Measurements from ENCODE around the gene GPR83. TPM values are rescaled to one million over a fixed set of nuclear protein-coding genes. Genes with fewer than 3 reads are reported as not detected.

Gene GPR83
- total and polyA plus RNA-seq, 4 experiments from 2014 or later = 0.09 to 0.14 TPM; not detected in 2

DNA sequence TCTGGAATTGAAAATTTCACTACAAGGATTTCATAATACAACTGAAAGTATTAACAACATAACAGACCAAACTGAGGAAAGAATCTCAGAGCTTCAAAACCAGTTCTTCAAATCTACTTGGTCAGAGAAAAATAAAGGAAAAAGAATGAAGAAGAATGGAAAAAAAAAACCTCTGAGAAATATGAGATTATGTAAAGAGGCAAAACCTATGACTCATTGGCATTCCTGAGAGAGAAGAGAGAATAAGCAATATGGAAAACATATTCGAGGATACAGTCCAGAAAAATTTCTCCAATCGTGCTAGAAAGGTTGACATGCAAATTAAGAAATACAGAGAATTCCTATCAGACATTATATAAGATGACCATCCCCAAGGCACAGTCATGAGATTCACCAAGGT, 23.4 kb upstream of the GPR83 start:
- no peak overlapping the region for H3K4me3 ChIP-seq (ENCODE audit: low read length in 2 of 2)
- Mint-ChIP-seq H3K4me1 (peaks cover 1 to 7% (median 4%) of the 10 kb centered on the region in 4 donors), H3K4me3 (no peak overlapping the region), H3K9me3 (peaks cover 0 to 2% (median 0%) of the 10 kb centered on the region in 8 donors), H3K27ac (no peak overlapping the region), H3K27me3 (no peaks in the 10 kb centered on the region), H3K36me3 (peaks cover 72 to 76% of the 10 kb centered on the region in 2 donors)
- ChIA-PET POLR2A (ENCODE audit: partially characterized antibody) (no interaction called here), CTCF (ENCODE audit: partially characterized antibody) (no interaction called here)
- peaks cover 8% of the 10 kb centered on the region for H3K36me3 ChIP-seq (ENCODE audit: insufficient read depth, low read length)
- H3K27me3 ChIP-seq (ENCODE audit: insufficient read depth, low read length) = no peaks in the 10 kb centered on the region
- no peak for DNase-seq
- intact Hi-C loops (cut with micrococcal nuclease) = no loop called here
- no peaks in the 10 kb centered on the region for H3K9me3 ChIP-seq (ENCODE audit: control insufficient read depth in 1 of 2, low read length in 2 of 2)
- H3K4me1 ChIP-seq (ENCODE audit: insufficient read depth, low read length) = no peaks in the 10 kb centered on the region
- no peak overlapping the region for H3K27ac ChIP-seq (ENCODE audit: low read depth, low read length)

- no peak overlapping the region for H3K27ac Mint-ChIP-seq
- H3K9me3 ChIP-seq (ENCODE audit: control insufficient read depth in 1 of 2, low read length in 2 of 2) = no peaks in the 10 kb centered on the region
- no peak overlapping the region for H3K4me3 ChIP-seq (ENCODE audit: low read length in 2 of 2)
- DNase-seq = no peak
- ChIA-PET POLR2A (ENCODE audit: partially characterized antibody) (no interaction called here), CTCF (ENCODE audit: partially characterized antibody) (no interaction called here)
- no peaks in the 10 kb centered on the region for H3K4me1 ChIP-seq (ENCODE audit: insufficient read depth, low read length)
- no peaks in the 10 kb centered on the region for H3K27me3 Mint-ChIP-seq
- peaks cover 71 to 73% of the 10 kb centered on the region in 2 donors for H3K36me3 Mint-ChIP-seq
- peaks cover 0 to 2% (median 0%) of the 10 kb centered on the region in 8 donors for H3K9me3 Mint-ChIP-seq
- intact Hi-C loops (cut with micrococcal nuclease) = no loop called here
- H3K4me3 Mint-ChIP-seq = no peak overlapping the region
- peaks cover 1 to 7% (median 4%) of the 10 kb centered on the region in 4 donors for H3K4me1 Mint-ChIP-seq
- H3K36me3 ChIP-seq (ENCODE audit: insufficient read depth, low read length) = peaks cover 8% of the 10 kb centered on the region
- H3K27ac ChIP-seq (ENCODE audit: low read depth, low read length) = no peak overlapping the region
- H3K27me3 ChIP-seq (ENCODE audit: insufficient read depth, low read length) = no peaks in the 10 kb centered on the region
Observed at GRCh38 chr11:94424011-94424410, 22.8 kb upstream of the GPR83 start.

DNA sequence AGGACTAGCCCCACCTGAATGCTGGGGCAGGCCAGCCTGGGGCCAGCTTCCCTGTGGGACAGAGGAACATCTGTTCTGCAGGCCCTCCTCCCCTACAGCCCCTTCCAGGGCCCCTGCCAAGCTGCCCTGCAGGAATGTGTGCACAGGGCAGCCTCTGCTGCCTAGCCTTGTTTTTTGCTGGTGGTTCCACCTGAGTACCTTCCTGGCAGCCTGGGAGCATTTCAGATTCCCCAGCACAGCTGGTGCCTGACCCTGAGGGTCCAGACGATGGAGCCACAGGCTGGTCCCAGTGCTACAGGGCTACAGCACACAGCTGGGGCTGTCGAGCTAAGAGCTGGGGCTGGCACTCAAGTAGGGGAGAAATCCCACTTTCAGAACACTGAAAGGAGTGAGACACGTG, 22.3 kb upstream of the GPR83 start:
- Histone ChIP-seq H3K27me3 (ENCODE audit: insufficient read depth, low read length) (no peaks in the 10 kb centered on the region), H3K4me3 (ENCODE audit: low read length in 2 of 2) (no peak overlapping the region), H3K9me3 (ENCODE audit: control insufficient read depth in 1 of 2, low read length in 2 of 2) (no peaks in the 10 kb centered on the region), H3K27ac (ENCODE audit: low read depth, low read length) (no peak overlapping the region), H3K4me1 (ENCODE audit: insufficient read depth, low read length) (no peaks in the 10 kb centered on the region), H3K36me3 (ENCODE audit: insufficient read depth, low read length) (peaks cover 8% of the 10 kb centered on the region)
- no peak overlapping the region for H3K4me3 Mint-ChIP-seq
- intact Hi-C loops (cut with micrococcal nuclease) = no loop called here
- peaks cover 69 to 73% of the 10 kb centered on the region in 2 donors for H3K36me3 Mint-ChIP-seq
- H3K4me1 Mint-ChIP-seq = peaks cover 1 to 7% (median 4%) of the 10 kb centered on the region in 4 donors
- H3K27me3 Mint-ChIP-seq = no peaks in the 10 kb centered on the region
- ChIA-PET POLR2A (ENCODE audit: partially characterized antibody) (no interaction called here), CTCF (ENCODE audit: partially characterized antibody) (no interaction called here)
- H3K9me3 Mint-ChIP-seq = peaks cover 0 to 1% (median 0%) of the 10 kb centered on the region in 8 donors
- H3K27ac Mint-ChIP-seq = no peak overlapping the region
- DNase-seq = no peak

- H3K4me3 Mint-ChIP-seq = no peak overlapping the region
- H3K9me3 ChIP-seq (ENCODE audit: control insufficient read depth in 1 of 2, low read length in 2 of 2) = no peaks in the 10 kb centered on the region
- intact Hi-C loops (cut with micrococcal nuclease) = no loop called here
- no peaks in the 10 kb centered on the region for H3K4me1 ChIP-seq (ENCODE audit: insufficient read depth, low read length)
- H3K9me3 Mint-ChIP-seq = peaks cover 0 to 2% (median 0%) of the 10 kb centered on the region in 8 donors
- no peak overlapping the region for H3K4me3 ChIP-seq (ENCODE audit: low read length in 2 of 2)
- no peaks in the 10 kb centered on the region for H3K4me1 Mint-ChIP-seq
- ChIA-PET POLR2A (ENCODE audit: partially characterized antibody) (no interaction called here), CTCF (ENCODE audit: partially characterized antibody) (no interaction called here)
- peaks cover 8% of the 10 kb centered on the region for H3K36me3 ChIP-seq (ENCODE audit: insufficient read depth, low read length)
- H3K27me3 ChIP-seq (ENCODE audit: insufficient read depth, low read length) = no peaks in the 10 kb centered on the region
- no peak overlapping the region for H3K27ac ChIP-seq (ENCODE audit: low read depth, low read length)
- peaks cover 49 to 54% of the 10 kb centered on the region in 2 donors for H3K36me3 Mint-ChIP-seq
- DNase-seq = no peak
- H3K27me3 Mint-ChIP-seq = no peaks in the 10 kb centered on the region
- H3K27ac Mint-ChIP-seq = peak overlapping the region in 2 of 7 donors; percentile 39 to 44
Observed at GRCh38 chr11:94418123-94418765, 17.0 kb upstream of the GPR83 start.

DNA sequence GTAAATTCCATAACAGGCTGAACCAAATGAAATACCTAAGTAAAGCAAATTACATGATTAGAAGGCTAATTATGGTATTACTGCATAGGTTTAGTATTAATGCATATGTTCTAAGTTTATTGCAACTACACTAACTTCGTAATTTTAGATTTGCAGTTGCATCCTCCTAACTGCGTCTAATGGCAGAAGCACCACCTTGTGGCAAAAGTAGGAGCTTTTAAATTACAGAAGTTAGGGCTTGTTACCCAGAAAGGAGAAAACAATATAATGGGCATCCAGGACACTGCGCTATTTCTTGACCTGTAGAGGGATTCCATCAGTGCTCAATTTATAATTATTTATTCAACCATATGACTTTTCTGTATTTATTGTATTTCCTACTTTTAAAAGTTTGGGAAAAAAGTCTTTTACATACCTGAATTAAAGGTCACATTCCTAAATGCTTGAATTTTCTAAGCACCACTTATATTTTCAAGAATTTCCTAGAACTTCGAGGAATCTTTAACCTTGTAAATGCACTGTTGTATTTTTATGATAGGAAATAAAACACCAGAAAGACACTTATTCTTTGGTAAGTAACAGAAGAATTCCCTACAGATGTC, 16.3 kb upstream of the GPR83 start:
- H3K36me3 ChIP-seq (ENCODE audit: insufficient read depth, low read length) = peaks cover 8% of the 10 kb centered on the region
- peaks cover 45 to 55% of the 10 kb centered on the region in 2 donors for H3K36me3 Mint-ChIP-seq
- ChIA-PET POLR2A (ENCODE audit: partially characterized antibody) (interaction anchor here (0.6 kb wide), 1 partner anchor 75 kb away, joined by 3 read pairs; no protein-coding TSS in a partner anchor), CTCF (ENCODE audit: partially characterized antibody) (interaction anchor here (2.2 kb wide), 1 partner anchor 91 kb away, joined by 8 read pairs; no protein-coding TSS in a partner anchor)
- H3K9me3 Mint-ChIP-seq = peaks cover 0 to 2% (median under 1%) of the 10 kb centered on the region in 8 donors
- no peak for DNase-seq
- H3K4me1 Mint-ChIP-seq = no peaks in the 10 kb centered on the region
- peak overlapping the region in 1 of 7 donors; percentile 39 for H3K27ac Mint-ChIP-seq
- no peaks in the 10 kb centered on the region for H3K9me3 ChIP-seq (ENCODE audit: control insufficient read depth in 1 of 2, low read length in 2 of 2)
- no peaks in the 10 kb centered on the region for H3K4me1 ChIP-seq (ENCODE audit: insufficient read depth, low read length)
- H3K4me3 ChIP-seq (ENCODE audit: low read length in 2 of 2) = no peak overlapping the region
- intact Hi-C loops (cut with micrococcal nuclease) = no loop called here
- H3K4me3 Mint-ChIP-seq = no peak overlapping the region
- H3K27me3 Mint-ChIP-seq = no peaks in the 10 kb centered on the region
- H3K27ac ChIP-seq (ENCODE audit: low read depth, low read length) = no peak overlapping the region
- no peaks in the 10 kb centered on the region for H3K27me3 ChIP-seq (ENCODE audit: insufficient read depth, low read length)

GRCh38 chr11:94405062-94405833, 4.0 kb upstream of the GPR83 start:
- ChIA-PET POLR2A (ENCODE audit: partially characterized antibody) (no interaction called here), CTCF (ENCODE audit: partially characterized antibody) (no interaction called here)
- Histone ChIP-seq H3K36me3 (ENCODE audit: insufficient read depth, low read length) (no peaks in the 10 kb centered on the region), H3K9me3 (ENCODE audit: control insufficient read depth in 1 of 2, low read length in 2 of 2) (no peaks in the 10 kb centered on the region), H3K4me1 (ENCODE audit: insufficient read depth, low read length) (no peaks in the 10 kb centered on the region), H3K4me3 (ENCODE audit: low read length in 2 of 2) (no peak overlapping the region), H3K27ac (ENCODE audit: low read depth, low read length) (no peak overlapping the region), H3K27me3 (ENCODE audit: insufficient read depth, low read length) (no peaks in the 10 kb centered on the region)
- H3K4me3 Mint-ChIP-seq = no peak overlapping the region
- no peak overlapping the region for H3K27ac Mint-ChIP-seq
- H3K9me3 Mint-ChIP-seq = peaks cover 10 to 78% (median 53%) of the 10 kb centered on the region in 8 donors
- peaks cover 18 to 38% of the 10 kb centered on the region in 2 donors for H3K36me3 Mint-ChIP-seq
- intact Hi-C loops (cut with micrococcal nuclease) = no loop called here
- H3K27me3 Mint-ChIP-seq = peaks cover 13 to 17% of the 10 kb centered on the region in 2 donors
- H3K4me1 Mint-ChIP-seq = peaks cover 5 to 8% (median 7%) of the 10 kb centered on the region in 4 donors
- no peak for DNase-seq

GRCh38 chr11:94402355-94402754, 1.1 kb upstream of the GPR83 start:
- peaks cover 36 to 37% of the 10 kb centered on the region in 2 donors for H3K27me3 Mint-ChIP-seq
- intact Hi-C loops (cut with micrococcal nuclease) = no loop called here
- DNase-seq = no peak
- H3K4me3 Mint-ChIP-seq = peak overlapping the region in 1 of 8 donors; percentile 16
- POLR2A ChIA-PET (ENCODE audit: partially characterized antibody) = no interaction called here
- CTCF ChIA-PET (ENCODE audit: partially characterized antibody) = no interaction called here
- Histone ChIP-seq H3K4me1 (ENCODE audit: insufficient read depth, low read length) (no peaks in the 10 kb centered on the region), H3K4me3 (ENCODE audit: low read length in 2 of 2) (no peak overlapping the region), H3K9me3 (ENCODE audit: control insufficient read depth in 1 of 2, low read length in 2 of 2) (no peaks in the 10 kb centered on the region), H3K27ac (ENCODE audit: low read depth, low read length) (no peak overlapping the region), H3K27me3 (ENCODE audit: insufficient read depth, low read length) (peaks cover 10% of the 10 kb centered on the region), H3K36me3 (ENCODE audit: insufficient read depth, low read length) (no peaks in the 10 kb centered on the region)
- peaks cover 2 to 12% of the 10 kb centered on the region in 2 donors for H3K36me3 Mint-ChIP-seq
- peaks cover 3 to 50% (median 29%) of the 10 kb centered on the region in 8 donors for H3K9me3 Mint-ChIP-seq
- peaks cover 5 to 9% (median 7%) of the 10 kb centered on the region in 4 donors for H3K4me1 Mint-ChIP-seq
- no peak overlapping the region for H3K27ac Mint-ChIP-seq
